CD4-positive, alpha-beta T cell treated with Interleukin-1 beta for 1 hour (primary cell): ENCODE results near the gene ZNF804B.

Source experiments
- DNase-seq, 2 donors: peaks; one replicate each; pipeline ENCODE4 v3.0.0-alpha.2; 2020 to 2022

The ZNF804B gene

GRCh38 chr7:89001306-89001705 is 241.8 kb downstream of the ZNF804B start:
- no peak for DNase-seq

GRCh38 chr7:89002981-89003956 is 243.8 kb downstream of the ZNF804B start:
- peak in 1 of 2 donors; percentile 1 for DNase-seq

- DNase-seq: no peak
These were observed 252.5 kb downstream of the ZNF804B start for GRCh38 chr7:89012016-89012415.

- no peak for DNase-seq
These were observed 258.2 kb downstream of the ZNF804B start for GRCh38 chr7:89017695-89018094.

- DNase-seq: no peak
These were observed 262.2 kb downstream of the ZNF804B start for GRCh38 chr7:89021741-89022140.

- DNase-seq: no peak
These were observed 263.7 kb downstream of the ZNF804B start for GRCh38 chr7:89023206-89023605.

- no peak for DNase-seq
These were observed 264.4 kb downstream of the ZNF804B start for GRCh38 chr7:89023877-89024276.

GRCh38 chr7:89027781-89028180 is 268.3 kb downstream of the ZNF804B start:
- DNase-seq: no peak

GRCh38 chr7:89028319-89028718 is 268.8 kb downstream of the ZNF804B start:
- DNase-seq: no peak

- DNase-seq: no peak
These were observed 270.4 kb downstream of the ZNF804B start for GRCh38 chr7:89029864-89030263.

- no peak for DNase-seq
These were observed 281.7 kb downstream of the ZNF804B start for GRCh38 chr7:89041240-89041639.

- DNase-seq: no peak
These were observed 283.4 kb downstream of the ZNF804B start for GRCh38 chr7:89042940-89043339.

GRCh38 chr7:89049043-89049442 is 289.5 kb downstream of the ZNF804B start:
- DNase-seq: no peak

- DNase-seq: no peak
These were observed 293.6 kb downstream of the ZNF804B start for GRCh38 chr7:89053130-89053529.

GRCh38 chr7:89054361-89054760 is 294.9 kb downstream of the ZNF804B start:
- DNase-seq: no peak

GRCh38 chr7:89060234-89060633 is 300.7 kb downstream of the ZNF804B start:
- DNase-seq: no peak

GRCh38 chr7:89064831-89065230 is 305.3 kb downstream of the ZNF804B start:
- DNase-seq: no peak

- no peak for DNase-seq
These were observed 307.5 kb downstream of the ZNF804B start for GRCh38 chr7:89067048-89067447.

GRCh38 chr7:89072081-89072480 is 312.6 kb downstream of the ZNF804B start:
- DNase-seq: no peak

GRCh38 chr7:89073776-89074175 is 314.3 kb downstream of the ZNF804B start:
- no peak for DNase-seq

- DNase-seq: no peak
These were observed 318.5 kb downstream of the ZNF804B start for GRCh38 chr7:89077992-89078391.

- no peak for DNase-seq
These were observed 326.1 kb downstream of the ZNF804B start for GRCh38 chr7:89085580-89085979.

- DNase-seq: no peak
These were observed 332.1 kb downstream of the ZNF804B start for GRCh38 chr7:89091550-89091949.

GRCh38 chr7:89094269-89094668 is 334.8 kb downstream of the ZNF804B start:
- no peak for DNase-seq

- DNase-seq: no peak
These were observed 344.1 kb downstream of the ZNF804B start for GRCh38 chr7:89103564-89103963.
